KOPT-K1 (cell line): ENCODE measurements around the gene SNU13.
A peak's percentile ranks its signal among the peaks of the same experiment; 100 is the strongest.
"Not testable (repeated sequence)": the region's sequence is repeated elsewhere in the genome, so short reads cannot be mapped to it uniquely, and the experiment has no call there.

Experiments used
- H3K27ac ChIP-seq: fragments of 200-600 bp; sonication (generic); 2 replicates; pipeline ENCODE4 v1.5.1; 2016; ENCODE audit warnings: antibody characterized with exemption, mild to moderate bottlenecking, low read depth, low read length; ENCODE audit not compliant: poor library complexity, severe bottlenecking
- H3K36me3 ChIP-seq: fragments of 200-600 bp; sonication (generic); 2 replicates; pipeline ENCODE4 v1.5.1; 2017; ENCODE audit warnings: antibody characterized with exemption, mild to moderate bottlenecking, low read length, moderate library complexity; ENCODE audit not compliant: insufficient read depth
- H3K9me3 ChIP-seq: fragments of 200-600 bp; sonication (generic); 2 replicates; pipeline ENCODE4 v1.5.1; 2017; ENCODE audit warnings: antibody characterized with exemption, low read length, mild to moderate bottlenecking; ENCODE audit not compliant: insufficient read depth, poor library complexity, severe bottlenecking

The SNU13 gene

GRCh38 chr22:41690476-41690875 lies 1.8 kb upstream of the SNU13 start:
- Histone ChIP-seq H3K9me3 (no peaks in the 10 kb centered on the region), H3K27ac (no peak overlapping the region), H3K36me3 (peaks cover 24% of the 10 kb centered on the region; the same call in 1 of the 2 replicates)

DNA sequence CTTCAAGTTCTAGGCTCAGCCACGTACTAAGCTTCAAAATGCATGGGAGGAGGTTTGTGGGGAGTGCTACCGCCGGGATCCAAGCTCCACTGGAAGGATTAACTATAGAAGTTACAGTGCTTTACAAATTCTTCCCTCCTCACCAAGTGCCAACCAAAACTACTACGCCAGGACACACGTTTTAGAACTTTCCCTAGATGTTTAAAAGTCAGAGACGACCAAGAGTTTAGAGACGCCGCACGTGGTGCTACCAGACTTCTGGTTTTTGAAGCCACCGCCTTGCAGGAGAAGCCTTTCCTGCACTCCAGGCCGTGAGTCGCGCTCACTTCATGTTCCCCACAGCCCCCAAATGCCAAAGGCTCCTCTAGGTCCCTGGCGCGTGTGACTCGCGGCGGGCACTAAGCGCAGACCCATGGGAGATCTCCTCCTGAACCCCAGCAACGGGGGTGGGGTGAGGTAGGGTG lies 734 bp downstream of the SNU13 start:
- Histone ChIP-seq H3K9me3 (no peaks in the 10 kb centered on the region), H3K36me3 (peaks cover 4% of the 10 kb centered on the region; the same call in 1 of the 2 replicates), H3K27ac (peak overlapping the region; percentile 85)

GRCh38 chr22:41686890-41687289 lies 1.8 kb downstream of the SNU13 start:
- H3K36me3 ChIP-seq, H3K9me3 ChIP-seq: not testable (repeated sequence)
- H3K27ac ChIP-seq, result peak overlapping the region; percentile 85

DNA sequence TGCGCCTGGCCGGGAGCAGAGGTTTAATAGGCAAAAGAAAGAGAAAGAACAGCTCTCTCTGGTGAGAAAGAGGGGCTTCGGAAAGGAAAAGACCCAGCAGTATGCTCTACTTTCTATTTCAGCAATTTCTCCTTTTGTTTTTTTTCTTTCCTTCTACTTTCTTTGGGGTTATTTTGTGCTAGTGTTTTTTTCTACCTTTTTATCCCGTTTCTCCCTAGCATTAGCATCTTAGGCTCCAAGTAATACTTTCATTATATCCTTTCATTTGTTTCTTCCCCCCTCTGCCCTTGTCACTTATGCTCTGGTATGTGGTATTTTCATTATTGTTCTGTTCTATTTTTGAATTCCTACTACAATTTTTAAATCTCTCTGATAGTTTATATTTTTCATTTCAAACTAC lies 4.5 kb downstream of the SNU13 start:
- H3K27ac ChIP-seq, result no peak overlapping the region
- no peaks in the 10 kb centered on the region for H3K9me3 ChIP-seq
- peaks cover 26% of the 10 kb centered on the region for H3K36me3 ChIP-seq

GRCh38 chr22:41683616-41684015 lies 5.1 kb downstream of the SNU13 start:
- Histone ChIP-seq H3K36me3 (peaks cover 31% of the 10 kb centered on the region), H3K27ac (no peak overlapping the region), H3K9me3 (no peaks in the 10 kb centered on the region)

- Histone ChIP-seq H3K9me3 (no peaks in the 10 kb centered on the region), H3K27ac (no peak overlapping the region), H3K36me3 (peaks cover 37% of the 10 kb centered on the region)
These were observed 5.6 kb downstream of the SNU13 start for GRCh38 chr22:41683052-41683451.

DNA sequence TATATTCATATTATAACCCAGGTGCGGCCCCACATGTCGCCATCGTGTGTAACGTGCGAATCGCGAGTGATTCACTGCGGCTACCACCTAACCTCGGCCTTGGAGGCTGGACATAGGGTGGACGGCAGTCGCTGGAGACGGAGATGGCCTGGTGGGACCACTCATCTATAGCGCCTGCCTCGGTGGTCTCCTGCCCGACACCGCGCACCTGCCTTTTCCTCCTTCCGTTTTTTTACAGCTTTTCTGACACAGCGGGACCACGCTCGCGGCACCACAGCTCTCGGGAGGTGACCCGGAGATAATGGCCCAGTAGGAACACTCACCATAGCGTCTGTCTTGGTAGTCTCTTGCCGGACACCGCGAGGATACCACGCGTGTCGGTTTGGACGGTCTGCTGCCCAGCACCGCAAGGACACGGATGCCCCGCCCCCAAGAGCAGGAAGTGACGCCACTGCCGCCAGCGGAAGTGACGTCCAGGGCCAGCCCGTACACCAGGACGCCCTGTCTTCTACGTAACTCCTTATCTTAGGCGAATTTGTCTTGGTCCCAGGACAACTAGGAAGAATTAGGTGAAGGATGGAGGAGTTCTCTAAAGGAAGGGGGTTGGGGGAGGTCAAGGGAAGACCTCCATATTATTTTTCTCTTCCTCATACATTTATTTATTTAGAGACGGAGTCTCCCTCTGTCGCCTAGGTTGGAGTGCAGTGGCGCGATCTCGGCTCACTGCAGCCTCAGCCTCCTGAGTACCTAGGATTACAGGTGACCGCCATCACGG lies 6.4 kb downstream of the SNU13 start:
- H3K36me3 ChIP-seq, result peaks cover 45% of the 10 kb centered on the region
- no peaks in the 10 kb centered on the region for H3K9me3 ChIP-seq
- peak overlapping the region; percentile 61 for H3K27ac ChIP-seq

GRCh38 chr22:41681616-41682015 lies 7.1 kb downstream of the SNU13 start:
- H3K9me3 ChIP-seq, result no peaks in the 10 kb centered on the region
- peaks cover 51% of the 10 kb centered on the region for H3K36me3 ChIP-seq
- no peak overlapping the region for H3K27ac ChIP-seq

GRCh38 chr22:41676134-41676533 lies 12.5 kb downstream of the SNU13 start:
- Histone ChIP-seq H3K9me3 (no peaks in the 10 kb centered on the region), H3K36me3 (peaks cover 98% of the 10 kb centered on the region), H3K27ac (no peak overlapping the region)

DNA sequence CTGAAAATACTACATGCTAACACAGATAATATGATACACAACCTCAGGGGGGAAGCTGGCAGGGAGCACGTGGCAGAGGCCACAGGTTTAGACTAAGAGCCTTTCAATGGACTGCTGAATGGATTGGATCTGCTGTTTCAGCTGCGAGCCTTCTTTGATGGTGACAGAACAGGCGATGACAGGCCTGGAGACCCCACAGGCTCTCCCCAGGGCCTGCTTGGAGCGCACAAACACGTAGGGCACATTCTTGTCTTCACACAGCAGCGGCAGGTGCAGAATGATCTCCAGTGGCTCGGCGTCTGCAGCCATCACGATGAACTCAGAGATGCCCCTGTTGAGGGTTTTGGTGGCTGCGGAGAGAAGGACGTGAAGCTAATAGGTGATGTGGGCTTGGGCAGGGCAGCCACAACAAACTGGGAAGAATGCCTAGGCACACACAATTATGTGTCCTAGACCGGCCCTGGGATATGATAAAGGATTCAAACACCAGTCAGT lies 13.8 kb downstream of the SNU13 start:
- H3K9me3 ChIP-seq, result no peaks in the 10 kb centered on the region
- no peak overlapping the region for H3K27ac ChIP-seq
- peaks cover 96% of the 10 kb centered on the region for H3K36me3 ChIP-seq

GRCh38 chr22:41672780-41673509 lies 15.7 kb downstream of the SNU13 start:
- no peak overlapping the region for H3K27ac ChIP-seq
- H3K9me3 ChIP-seq, result no peaks in the 10 kb centered on the region
- peaks cover 84% of the 10 kb centered on the region for H3K36me3 ChIP-seq

- peaks cover 76% of the 10 kb centered on the region for H3K36me3 ChIP-seq
- H3K9me3 ChIP-seq, H3K27ac ChIP-seq: not testable (repeated sequence)
These were observed 16.6 kb downstream of the SNU13 start for GRCh38 chr22:41672096-41672495.

GRCh38 chr22:41668971-41669911 lies 19.4 kb downstream of the SNU13 start:
- no peak overlapping the region for H3K27ac ChIP-seq
- peaks cover 63% of the 10 kb centered on the region for H3K36me3 ChIP-seq
- no peaks in the 10 kb centered on the region for H3K9me3 ChIP-seq

DNA sequence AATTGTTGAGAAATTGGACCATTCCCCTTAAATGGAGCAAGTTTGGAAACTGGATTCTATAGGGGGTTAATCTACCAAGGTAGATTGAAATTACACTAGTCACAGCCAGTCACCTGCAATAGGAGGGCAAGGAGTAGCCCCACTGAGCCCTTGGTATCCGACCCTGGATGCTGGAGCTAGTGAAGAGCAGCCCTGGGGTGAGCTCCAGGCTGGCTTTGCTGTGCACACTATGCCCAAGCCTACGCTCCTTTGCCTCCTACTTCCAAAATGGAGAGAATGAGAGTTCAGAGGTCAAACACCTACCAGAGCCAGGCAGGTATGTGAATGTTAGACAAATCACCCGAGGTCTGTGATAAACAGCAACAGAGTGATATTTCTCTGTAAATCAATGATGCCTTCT lies 23.7 kb downstream of the SNU13 start:
- H3K9me3 ChIP-seq, result no peaks in the 10 kb centered on the region
- no peak overlapping the region for H3K27ac ChIP-seq
- peaks cover 64% of the 10 kb centered on the region for H3K36me3 ChIP-seq

GRCh38 chr22:41664490-41664889 lies 24.2 kb downstream of the SNU13 start:
- Histone ChIP-seq H3K27ac (no peak overlapping the region), H3K36me3 (peaks cover 67% of the 10 kb centered on the region), H3K9me3 (no peaks in the 10 kb centered on the region)
